IPS-15b (cell line): ENCODE results near the gene VPS25.

Source experiments
- H3K27me3 ChIP-seq: one replicate; pipeline ENCODE4 v1.6.1; 2013; ENCODE audit warnings: low read length; ENCODE audit not compliant: control insufficient read depth, insufficient read depth
- H3K36me3 ChIP-seq: one replicate; pipeline ENCODE4 v1.6.1; 2013; ENCODE audit warnings: low read length; ENCODE audit not compliant: control insufficient read depth, insufficient read depth
- H3K4me1 ChIP-seq: one replicate; pipeline ENCODE4 v1.6.1; 2013; ENCODE audit warnings: mild to moderate bottlenecking, low read length; ENCODE audit not compliant: control insufficient read depth, insufficient read depth
- H3K4me3 ChIP-seq: one replicate; pipeline ENCODE4 v1.5.1; 2013; ENCODE audit warnings: low read depth, low read length
- H3K9ac ChIP-seq: one replicate; pipeline ENCODE4 v1.6.1; 2013; ENCODE audit warnings: low read depth, mild to moderate bottlenecking, low read length
- H3K9me3 ChIP-seq: one replicate; pipeline ENCODE4 v1.6.1; 2013; ENCODE audit warnings: mild to moderate bottlenecking, low read length; ENCODE audit not compliant: control insufficient read depth, insufficient read depth

The VPS25 gene

GRCh38 chr17:42827472-42827871 is 54.2 kb downstream of the VPS25 start:
- Histone ChIP-seq H3K4me3 (no peak overlapping the region), H3K27me3 (peaks cover 5% of the 10 kb centered on the region)

More at GRCh38 chr17:42827472-42827871, 54.2 kb downstream of the VPS25 start:
- no peaks in the 10 kb centered on the region for H3K36me3 ChIP-seq
- no peak overlapping the region for H3K9ac ChIP-seq
- H3K9me3 ChIP-seq = no peaks in the 10 kb centered on the region
- H3K4me1 ChIP-seq = no peaks in the 10 kb centered on the region
